ENCODE measurements around the gene UGT2A3.

The UGT2A3 gene

DNA sequence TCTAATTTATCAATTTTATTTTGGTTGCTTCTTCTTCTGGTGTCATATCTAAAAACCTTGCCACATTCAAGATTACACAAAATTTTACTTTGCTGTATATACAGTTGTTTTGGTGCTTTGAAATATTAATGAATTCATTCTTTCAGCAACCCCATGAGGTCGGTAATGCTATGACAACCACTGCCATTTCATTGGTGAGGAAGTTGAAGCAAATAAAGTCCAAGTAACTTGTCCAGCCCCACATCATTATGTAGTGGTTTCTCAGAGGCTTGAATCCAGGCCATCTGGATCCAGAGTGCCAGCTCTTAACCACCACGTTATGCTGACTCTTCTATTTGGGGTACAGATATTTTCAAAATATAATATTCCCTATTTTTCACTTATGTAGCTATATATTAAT is 42.2 kb downstream of the UGT2A3 start:
- DNase-seq: no peak

DNA sequence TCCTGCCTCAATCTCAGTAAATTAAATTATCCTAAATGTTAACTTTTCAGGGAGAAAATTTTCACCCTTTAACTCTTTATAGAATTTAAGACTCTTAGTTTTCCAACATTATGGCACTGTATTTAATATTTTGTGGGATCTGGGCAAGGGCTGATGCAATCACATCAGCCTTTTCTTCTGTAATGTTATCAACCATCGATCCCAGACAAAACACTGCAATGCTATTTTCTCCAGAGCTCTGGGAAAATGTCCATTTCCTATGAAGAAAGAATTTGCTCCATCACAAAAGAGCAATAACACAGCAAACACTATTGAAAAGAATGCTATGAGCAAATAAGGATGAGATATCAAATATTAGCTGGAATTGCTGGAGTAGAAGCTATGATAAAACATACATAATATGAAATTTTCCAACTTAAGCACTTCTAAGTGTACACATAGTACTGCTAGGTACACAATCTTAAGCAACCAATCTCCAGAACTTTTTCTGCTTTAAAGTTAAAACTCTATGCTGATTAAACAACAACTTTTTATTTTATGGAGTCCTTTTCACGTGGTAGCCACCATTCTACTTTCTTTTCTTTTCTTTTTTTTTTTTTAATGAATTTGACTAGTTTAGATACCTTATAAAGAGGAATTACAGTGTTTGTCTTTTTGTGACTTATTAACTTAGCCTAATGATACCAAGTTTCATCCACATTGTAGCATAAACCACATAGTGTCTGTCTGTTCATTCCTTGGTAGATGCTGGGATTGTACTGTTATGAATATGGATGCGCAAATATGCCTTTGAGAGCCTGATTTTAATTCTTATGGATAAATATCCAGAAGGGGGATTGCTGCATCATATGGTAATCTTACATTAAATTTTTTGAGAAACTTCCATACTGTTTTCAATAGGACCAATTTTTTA is 43.6 kb downstream of the UGT2A3 start:
- no peak for DNase-seq

DNA sequence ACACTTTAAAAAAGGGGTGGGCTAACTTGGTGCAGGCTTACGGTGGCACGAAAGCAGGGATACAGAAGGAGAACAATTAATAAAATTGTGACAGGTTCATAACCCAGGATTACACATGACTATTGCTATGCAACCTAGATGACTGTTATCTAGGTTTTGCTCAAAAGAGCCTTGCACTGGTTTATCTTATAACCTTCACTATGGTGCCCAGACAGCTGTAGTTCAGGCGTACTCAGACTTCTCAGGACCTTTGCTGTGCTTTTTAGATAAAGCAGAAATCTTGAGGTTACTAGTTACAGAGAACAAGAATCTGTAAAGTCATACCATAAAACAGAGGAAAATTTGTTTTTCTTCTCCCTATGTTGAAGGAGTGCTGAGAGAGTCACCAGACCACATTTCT is 44.4 kb downstream of the UGT2A3 start:
- no peak for DNase-seq

DNA sequence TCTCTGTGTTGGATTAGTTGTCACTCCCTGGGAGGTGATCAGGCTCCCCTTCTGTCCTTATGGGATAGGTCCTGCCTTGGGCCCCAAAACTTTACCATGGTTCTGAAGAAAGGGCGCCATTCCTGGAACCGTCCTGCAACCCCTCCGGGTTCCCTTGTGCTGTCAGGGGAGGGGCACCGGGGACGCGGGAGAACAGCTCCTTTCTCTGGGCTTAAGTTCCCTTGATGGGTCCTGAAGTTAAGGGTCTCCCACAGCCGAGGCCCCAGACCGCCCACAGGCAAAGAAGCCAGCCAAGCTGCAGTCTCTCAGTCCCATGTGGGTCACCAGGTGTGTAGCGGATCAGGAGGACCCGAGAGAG is 44.8 kb downstream of the UGT2A3 start:
- no peak for DNase-seq

DNA sequence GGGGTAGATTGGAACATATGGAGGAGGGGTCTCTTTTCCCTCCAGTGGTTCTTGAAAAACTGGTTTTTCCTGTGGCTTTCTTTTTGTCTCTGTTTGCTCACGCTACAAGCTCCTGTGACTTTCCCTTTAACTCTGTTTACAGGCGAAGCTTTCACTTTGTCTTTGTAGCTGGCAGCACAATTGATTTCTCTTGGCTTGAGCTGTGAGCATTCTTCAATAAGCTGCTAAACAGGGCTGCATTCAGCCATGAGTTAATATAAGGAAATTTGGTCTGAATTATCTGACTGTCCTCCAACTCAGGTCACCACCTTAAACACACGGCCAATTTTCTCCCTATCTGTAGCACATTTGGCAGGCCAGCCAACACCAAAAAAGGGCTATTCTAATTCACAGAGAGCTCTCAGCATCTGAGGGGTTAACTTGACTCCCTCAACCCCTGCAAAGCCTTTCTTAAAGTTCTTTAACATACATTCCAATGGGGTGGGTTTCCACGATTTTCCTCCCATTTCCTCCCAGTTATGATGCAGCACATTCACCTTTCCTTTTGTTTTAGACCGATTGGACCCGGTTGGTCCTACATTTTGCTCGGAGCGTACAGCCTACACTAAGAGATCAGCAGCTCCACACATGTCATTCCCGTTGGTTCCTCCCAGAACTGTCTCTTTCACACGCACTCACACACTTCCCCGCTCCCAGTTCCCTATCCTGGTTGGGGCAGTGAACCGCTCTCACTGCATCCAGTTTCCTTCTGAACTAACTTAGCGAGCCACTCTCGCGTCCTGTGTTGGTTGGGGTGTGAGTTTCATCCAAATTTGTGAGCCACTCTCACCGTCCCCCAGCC is 45.4 kb downstream of the UGT2A3 start:
- DNase-seq: no peak

DNA sequence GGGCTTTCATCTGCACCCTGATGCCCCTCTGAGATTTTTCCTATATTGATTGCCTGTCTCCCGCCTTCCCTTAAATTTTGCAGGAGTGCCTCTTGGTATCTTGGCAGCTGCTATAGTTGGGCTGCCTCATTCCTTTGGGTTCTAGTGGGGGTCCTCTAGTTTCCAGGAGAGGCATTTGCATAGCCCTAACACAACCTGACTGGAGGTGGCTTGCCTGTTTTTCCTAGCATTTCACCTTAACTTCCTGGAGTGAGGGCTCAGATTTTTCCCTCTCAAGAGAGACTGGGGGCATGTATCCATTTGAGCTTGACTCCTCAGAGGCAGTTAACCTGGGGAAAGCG is 46.0 kb downstream of the UGT2A3 start:
- no peak for DNase-seq

DNA sequence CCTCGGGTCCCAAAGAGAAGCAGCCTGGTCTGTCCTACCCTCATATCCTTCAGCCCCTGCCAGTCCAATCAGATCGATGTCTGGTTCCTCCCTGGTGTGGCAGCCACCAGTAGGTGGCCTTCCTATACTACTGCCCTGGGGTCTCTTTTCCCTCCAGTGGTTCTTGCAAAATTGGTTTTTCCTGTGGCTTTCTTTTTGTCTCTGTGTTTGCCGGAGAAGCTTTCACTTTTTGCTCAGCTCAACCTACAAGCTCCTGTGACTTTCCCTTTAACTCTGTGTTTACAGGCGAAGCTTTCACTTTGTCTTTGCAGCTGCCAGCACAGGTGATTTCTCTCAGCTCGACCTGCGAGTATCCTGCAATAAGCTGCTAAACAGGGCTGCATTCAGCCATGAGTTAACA is 46.8 kb downstream of the UGT2A3 start:
- DNase-seq: no peak

DNA sequence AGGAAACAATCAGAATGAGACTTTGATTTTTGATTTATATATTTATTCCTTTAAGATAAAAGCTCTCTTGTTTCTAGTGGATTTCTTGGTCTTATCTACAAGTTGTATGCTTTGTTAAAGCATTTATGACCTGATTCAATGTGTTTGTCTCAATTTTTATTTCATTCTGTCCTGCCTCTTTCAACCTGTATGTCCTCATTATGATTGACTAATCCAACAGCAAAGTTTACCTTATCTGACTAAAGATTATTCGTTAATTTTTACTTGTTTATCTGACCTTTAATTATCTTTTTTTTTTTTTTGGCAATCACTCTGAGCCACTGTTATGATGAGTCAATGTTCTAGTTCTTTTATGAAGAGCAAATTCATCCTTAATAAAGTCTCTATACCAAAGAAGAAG is 54.9 kb downstream of the UGT2A3 start:
- DNase-seq: no peak

DNA sequence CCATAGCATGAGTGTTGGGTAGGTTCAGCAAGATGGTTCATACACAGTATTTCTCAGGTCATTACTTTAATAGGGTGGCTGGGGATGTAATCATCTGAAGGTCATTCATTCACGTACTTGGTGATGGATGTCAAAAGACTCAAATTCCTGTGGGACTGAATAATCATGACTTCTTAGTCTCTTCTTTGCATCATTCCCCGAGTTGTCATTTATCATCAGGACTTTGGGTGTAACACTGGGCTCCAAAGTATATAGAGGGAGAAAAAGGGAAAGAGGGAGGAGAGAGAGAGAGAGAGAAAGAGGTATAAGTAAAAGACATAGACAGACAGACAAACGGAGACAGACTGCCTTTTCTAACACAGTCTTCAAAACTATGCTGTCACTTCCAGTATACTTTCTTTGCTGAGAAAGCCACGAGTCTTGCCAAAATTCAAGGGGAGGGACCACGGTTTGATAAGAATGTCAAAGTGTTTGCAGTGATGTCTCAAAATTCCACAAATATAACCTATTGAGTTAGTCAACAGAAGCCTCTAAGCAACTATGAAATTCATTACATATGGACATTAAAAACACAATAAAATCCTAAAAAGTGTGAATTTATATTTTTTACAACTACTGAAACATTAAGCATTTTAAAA is 55.9 kb downstream of the UGT2A3 start:
- no peak for DNase-seq

DNA sequence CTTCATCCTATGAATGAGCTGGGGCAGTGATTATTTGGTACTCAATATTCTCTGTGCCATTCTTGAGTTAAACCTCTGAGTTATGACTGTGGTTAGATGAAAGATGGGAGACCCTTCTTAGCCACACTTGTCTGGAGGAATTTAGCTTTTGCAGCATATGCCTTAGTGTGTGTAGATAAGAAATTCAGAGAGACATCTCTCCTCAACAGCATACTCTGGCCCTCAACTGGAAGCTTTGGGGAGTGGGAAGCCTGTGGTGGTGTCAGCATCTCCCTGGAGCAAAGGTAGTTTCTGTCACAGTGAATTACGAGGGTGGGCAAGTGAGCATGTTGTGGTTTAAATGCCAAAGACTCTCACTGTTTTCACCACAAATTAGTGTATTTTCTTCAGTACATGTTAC is 58.7 kb downstream of the UGT2A3 start:
- DNase-seq: no peak

DNA sequence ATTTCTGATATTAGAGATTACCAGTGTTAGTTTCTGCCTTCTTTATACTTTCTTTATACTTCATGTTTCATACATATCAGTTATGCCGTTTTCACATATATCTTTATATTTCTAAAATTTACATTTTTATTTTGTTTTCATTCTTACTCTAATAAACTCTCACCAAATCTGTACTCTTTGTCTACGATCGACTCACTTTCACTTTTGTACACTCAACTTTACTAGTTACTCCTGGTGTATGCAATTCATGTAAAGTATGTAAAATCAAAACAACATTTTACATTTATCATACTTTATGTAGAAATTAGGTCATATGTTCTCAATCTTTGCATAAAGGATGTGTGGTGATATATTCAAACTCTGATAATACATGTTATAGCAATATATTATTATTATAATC is 59.9 kb downstream of the UGT2A3 start:
- DNase-seq: no peak

DNA sequence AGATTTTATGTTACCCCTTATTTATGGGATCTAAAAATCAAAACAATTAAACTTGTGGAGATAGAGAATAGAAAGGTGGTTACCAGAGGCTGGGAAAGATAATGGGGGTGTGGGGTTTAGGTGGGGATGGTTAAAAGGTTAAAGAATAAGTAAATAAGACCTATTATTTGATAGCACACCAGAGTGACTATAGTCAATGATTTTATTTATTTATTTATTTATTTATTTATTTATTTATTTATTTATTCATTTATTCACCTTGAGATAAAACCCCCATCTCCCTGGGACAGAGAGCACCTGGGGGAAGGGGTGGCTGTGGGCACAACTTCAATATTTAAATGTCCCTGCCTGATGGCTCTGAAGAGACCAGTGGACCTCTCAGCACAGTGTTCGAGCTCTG is 66.1 kb downstream of the UGT2A3 start:
- no peak for DNase-seq

DNA sequence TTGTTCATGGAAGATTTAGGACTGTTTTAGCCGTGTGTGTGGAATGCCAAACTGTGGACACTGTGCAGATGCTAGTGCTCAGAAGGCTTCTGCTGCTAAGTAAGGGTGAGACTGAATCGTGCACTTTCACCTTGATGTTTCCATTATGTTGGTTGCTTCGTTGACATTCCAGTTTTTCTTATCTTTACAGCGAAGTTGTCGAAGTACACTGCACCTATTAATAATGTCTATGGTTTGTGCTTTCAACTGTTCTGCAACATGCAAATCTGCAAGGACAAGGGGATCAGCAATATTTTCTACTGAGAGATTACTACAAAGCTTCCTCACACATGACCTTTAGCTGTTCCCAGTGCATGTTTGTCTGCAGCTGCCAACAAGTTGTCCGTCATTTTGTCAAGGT is 67.7 kb downstream of the UGT2A3 start:
- DNase-seq: no peak

Data from HCEC 1CT (cell line).